Psoas muscle (tissue), 8 donors: ENCODE measurements around the gene PGS1. TPM values are rescaled to one million over a fixed set of nuclear protein-coding genes. Genes with fewer than 3 reads are reported as not detected.

Source experiments
- ATAC-seq, 4 donors: fragments of 200-7000 bp; cut with Tn5 transposase; one replicate each; pipeline ENCODE4 v1.9.1; 2020; ENCODE audit warnings: moderate library complexity in 3 of 4, mild to moderate bottlenecking in 2 of 4
- DNase-seq, 2 donors: peaks; one replicate each; pipeline ENCODE4 v3.0.0-alpha.2; 2020
- H3K27ac ChIP-seq: fragments of 200-600 bp; one replicate; pipeline ENCODE4 v1.8.0; 2022
- H3K27me3 ChIP-seq, 3 donors: fragments of 200-600 bp in 1 of 3; one replicate each; pipeline versions ENCODE4 v1.6.1 to v1.8.0; 2013 to 2022; ENCODE audit warnings: low read length in 2 of 3, mild to moderate bottlenecking in 2 of 3, moderate library complexity in 1 of 3; ENCODE audit not compliant: insufficient read depth in 3 of 3
- H3K36me3 ChIP-seq, 2 donors: fragments of 200-600 bp in 1 of 2; one replicate each; pipeline versions ENCODE4 v1.6.1 to v1.8.0; 2013 to 2022; ENCODE audit warnings: low read depth in 1 of 2, mild to moderate bottlenecking in 1 of 2, moderate library complexity in 1 of 2; ENCODE audit not compliant: insufficient read depth in 1 of 2
- H3K4me1 ChIP-seq: fragments of 200-600 bp; one replicate; pipeline ENCODE4 v1.8.0; 2022
- H3K4me3 ChIP-seq: fragments of 200-600 bp; one replicate; pipeline ENCODE4 v1.8.0; 2022; ENCODE audit warnings: mild to moderate bottlenecking
- H3K9me3 ChIP-seq: fragments of 200-600 bp; one replicate; pipeline ENCODE4 v1.8.0; 2022
- CTCF ChIP-seq: fragments of 200-600 bp; IDR thresholded peaks from one replicate; pipeline ENCODE4 v1.8.0; 2022; ENCODE audit warnings: antibody characterized with exemption
- WGBS, 3 donors: extraction: QIAGEN DNeasy Blood & Tissue Kit; methylation state at CpG; one replicate each; pipeline versions ENCODE4 v1.1.6 to v1.1.7; 2013; 5-methylcytosine and 5-hydroxymethylcytosine counted together
- intact Hi-C, 2 donors: fragments of 100-400 bp; cut with DNase I; formaldehyde crosslinking; loops; one replicate each; pipeline versions ENCODE4 v1.11.0 to v1.14.2; 2022
- polyA plus RNA-seq, 3 donors: library from polyadenylated mRNA; stranded (reverse); fragments of 200-250 nt; gene quantifications; one replicate each; pipeline ENCODE4 v1.2.3, GENCODE V29; 2013
- total RNA-seq, 4 donors: library from RNA; stranded (reverse); fragmentation: NEBNext Ultra II Directional in 2 of 4; extraction: Animal tissue kit (Norgen Biotek cat#: 25700) in 2 of 4; gene quantifications; one replicate each; pipeline versions ENCODE4 v1.2.1 to v1.2.4, GENCODE V29; 2021 to 2023
- donor health status: healthy with polysubstance abuse.
- donor health status: DM: no; HTN: no; CAD: no; lungs with moderate emphysema.
- donor health status: Bipolar disorder and iron deficiency.
- donor health status: healthy.
- donor health status: DM: yes; HTN: yes; CAD: no.
- donor health status: DM: no; HTN: no; CAD: no.
- donor health status: DM: no; HTN: no; CAD: no.
- donor health status: DM: yes; HTN: yes; CAD: no.

PGS1 gene
- total and polyA plus RNA-seq, 7 donors = 10.2 to 24.2 (median 16.3) TPM

GRCh38 chr17:78346605-78347250 is 31.7 kb upstream of the PGS1 start:
- intact Hi-C loops = loop anchor here in 1 of 2 donors (2.0 kb wide), 1 partner anchor 50 kb away; no protein-coding TSS in a partner anchor
- Histone ChIP-seq H3K4me3 (no peak overlapping the region), H3K27me3 (no peaks in the 10 kb centered on the region), H3K27ac (peak overlapping the region; percentile 98), H3K36me3 (no peaks in the 10 kb centered on the region), H3K4me1 (peaks cover 69% of the 10 kb centered on the region), H3K9me3 (no peaks in the 10 kb centered on the region)
- DNase-seq (no peak), ATAC-seq (peak in 3 of 4 donors; percentile 8 to 33 (median 15))
- 79 to 89% (median 81%) methylated on average over 13 of the region's 13 CpGs for WGBS, 3 donors
- no peak for TF ChIP-seq CTCF

GRCh38 chr17:78347453-78347852 is 31.0 kb upstream of the PGS1 start:
- Histone ChIP-seq H3K4me1 (peaks cover 71% of the 10 kb centered on the region), H3K36me3 (no peaks in the 10 kb centered on the region), H3K27ac (no peak overlapping the region), H3K27me3 (no peaks in the 10 kb centered on the region), H3K4me3 (no peak overlapping the region), H3K9me3 (no peaks in the 10 kb centered on the region)
- TF ChIP-seq CTCF = no peak
- intact Hi-C loops = loop anchor here in 1 of 2 donors (2.0 kb wide), 1 partner anchor 51 kb away; no protein-coding TSS in a partner anchor
- ATAC-seq (no peak), DNase-seq (no peak)
- WGBS, 3 donors = 84 to 93% (median 92%) methylated on average over 3 of the region's 3 CpGs

- ATAC-seq = no peak
- H3K27me3 ChIP-seq = no peaks in the 10 kb centered on the region
- DNase-seq = no peak
- H3K9me3 ChIP-seq = no peaks in the 10 kb centered on the region
- WGBS, 3 donors = 80 to 89% (median 87%) methylated on average over 9 of the region's 9 CpGs
- H3K4me3 ChIP-seq = no peak overlapping the region
- TF ChIP-seq CTCF = no peak
- intact Hi-C loops = no loop called here
- H3K36me3 ChIP-seq = no peaks in the 10 kb centered on the region
- H3K27ac ChIP-seq = no peak overlapping the region
- peaks cover 68% of the 10 kb centered on the region for H3K4me1 ChIP-seq
Observed at GRCh38 chr17:78348055-78348770, 30.2 kb upstream of the PGS1 start.

GRCh38 chr17:78349891-78350642 is 28.4 kb upstream of the PGS1 start:
- no peak overlapping the region for H3K4me3 ChIP-seq
- DNase-seq (no peak), ATAC-seq (no peak)
- intact Hi-C loops = no loop called here
- H3K27me3 ChIP-seq = no peaks in the 10 kb centered on the region
- H3K36me3 ChIP-seq = no peaks in the 10 kb centered on the region
- peaks cover 59% of the 10 kb centered on the region for H3K4me1 ChIP-seq
- no peaks in the 10 kb centered on the region for H3K9me3 ChIP-seq
- H3K27ac ChIP-seq = no peak overlapping the region
- WGBS, 3 donors = 67 to 80% (median 77%) methylated on average over 4 of the region's 4 CpGs
- TF ChIP-seq CTCF = no peak
